ENCODE results near the gene FUOM. TPM values are rescaled to one million over a fixed set of nuclear protein-coding genes. Genes with fewer than 3 reads are reported as not detected.

FUOM gene
- total RNA-seq, 6 donors from 2014 or later, result 15.4 to 37.5 (median 26.0) TPM

- TF ChIP-seq POLR2AphosphoS5 (IDR thresholded peaks at IDR 0.05) (no peak), EP300 (IDR thresholded peaks at IDR 0.05) (no peak), POLR2A (IDR thresholded peaks at IDR 0.05) (no peak), CTCF (IDR thresholded peaks at IDR 0.05) (no peak)
Measured at GRCh38 chr10:133338080-133339071, 19.4 kb downstream of the FUOM start.

GRCh38 chr10:133337370-133337725 lies 20.5 kb downstream of the FUOM start:
- TF ChIP-seq EP300 (IDR thresholded peaks at IDR 0.05) (no peak), POLR2A (IDR thresholded peaks at IDR 0.05) (no peak), CTCF (IDR thresholded peaks at IDR 0.05) (no peak), POLR2AphosphoS5 (IDR thresholded peaks at IDR 0.05) (no peak)
- no peak for DNase-seq
- Histone ChIP-seq H3K27me3 (peaks cover 0 to 35% (median 24%) of the 10 kb centered on the region in 4 donors), H3K4me1 (peaks cover 21 to 25% (median 22%) of the 10 kb centered on the region in 4 donors), H3K27ac (no peak overlapping the region), H3K36me3 (no peaks in the 10 kb centered on the region), H3K4me3 (no peak overlapping the region), H3K9me3 (no peaks in the 10 kb centered on the region)
- WGBS, 2 donors, result 89 to 91% methylated on average over 3 of the region's 3 CpGs
- no peak for ATAC-seq (ENCODE audit: low FRiP score in 2 of 2)

More at GRCh38 chr10:133338080-133339071, 19.4 kb downstream of the FUOM start:
- Histone ChIP-seq H3K36me3 (no peaks in the 10 kb centered on the region), H3K4me1 (peaks cover 21 to 25% (median 22%) of the 10 kb centered on the region in 4 donors), H3K27me3 (peaks cover 0 to 32% (median 24%) of the 10 kb centered on the region in 4 donors), H3K4me3 (no peak overlapping the region), H3K27ac (no peak overlapping the region), H3K9me3 (no peaks in the 10 kb centered on the region)
- DNase-seq (no peak), ATAC-seq (ENCODE audit: low FRiP score in 2 of 2) (no peak)
- 89 to 93% methylated on average over 10 of the region's 10 CpGs for WGBS, 2 donors

- Histone ChIP-seq H3K9me3 (no peaks in the 10 kb centered on the region), H3K27ac (peak within 1 kb of the TSS in 2 of 4 donors; percentile 7 to 10), H3K4me1 (peaks cover 21 to 25% (median 22%) of the 10 kb centered on the region in 4 donors), H3K36me3 (no peaks in the 10 kb centered on the region), H3K27me3 (peaks cover 0 to 35% (median 24%) of the 10 kb centered on the region in 4 donors), H3K4me3 (peak within 1 kb of the TSS in 3 of 4 donors; percentile 33 to 45 (median 40))
- peak in 1 of 2 donors; percentile 16 for ATAC-seq (ENCODE audit: low FRiP score in 2 of 2)
- 20 to 24% methylated on average over 21 to 58 of the region's 63 CpGs for WGBS, 2 donors
- TF ChIP-seq POLR2AphosphoS5 (IDR thresholded peaks at IDR 0.05) (no peak), EP300 (IDR thresholded peaks at IDR 0.05) (no peak), POLR2A (IDR thresholded peaks at IDR 0.05) (no peak), CTCF (IDR thresholded peaks at IDR 0.05) (no peak)
- peak; percentile 45 to 92 for DNase-seq
Measured at GRCh38 chr10:133336577-133337369, 21.0 kb downstream of the FUOM start, which contains the start of gene CALY. CALY (minus strand) TSS chr10:133336896; CDS start chr10:133328989, 7,907 bp downstream.

- TF ChIP-seq POLR2A (IDR thresholded peaks at IDR 0.05) (no peak), CTCF (IDR thresholded peaks at IDR 0.05) (no peak), POLR2AphosphoS5 (IDR thresholded peaks at IDR 0.05) (no peak), EP300 (IDR thresholded peaks at IDR 0.05) (no peak)
- H3K36me3 ChIP-seq, result no peaks in the 10 kb centered on the region
- H3K9me3 ChIP-seq, result no peaks in the 10 kb centered on the region
- peaks cover 0 to 35% (median 24%) of the 10 kb centered on the region in 4 donors for H3K27me3 ChIP-seq
- peak overlapping the region in 3 of 4 donors; percentile 33 to 45 (median 40) for H3K4me3 ChIP-seq
- DNase-seq, result no peak
- H3K4me1 ChIP-seq, result peaks cover 21 to 25% (median 22%) of the 10 kb centered on the region in 4 donors
- WGBS, 2 donors, result 11% methylated on average over 20 of the region's 41 CpGs; no CpG with 5 or more reads in 1 of the 2 donors
- H3K27ac ChIP-seq, result peak overlapping the region in 2 of 4 donors; percentile 7 to 10
- no peak for ATAC-seq (ENCODE audit: low FRiP score in 2 of 2)
Measured at GRCh38 chr10:133336118-133336576, 21.7 kb downstream of the FUOM start.

Measured in upper lobe of left lung (tissue), 6 donors.